Caco-2 (cell line): ENCODE data around the gene SYNJ1. TPM values are rescaled to one million over a fixed set of nuclear protein-coding genes. Genes with fewer than 3 reads are reported as not detected.

Source experiments
- BruUV-seq: library from RNA; stranded (reverse); fragments of 400-500 nt; replicated peaks from 2 replicates; lab custom pipeline; 2021; lab: Mats Ljungman, UMichigan
- CTCF ChIA-PET: fragments of 300-600 bp; sonication (Branson Sonifier 250); formaldehyde crosslinking; loops from one replicate; lab custom pipeline; 2022; ENCODE audit warnings: antibody characterized with exemption; lab: Charles Lee
- POLR2A ChIA-PET: fragments of 300-600 bp; sonication (Branson Sonifier 250); formaldehyde crosslinking; loops from one replicate; lab custom pipeline; 2022; ENCODE audit warnings: antibody characterized with exemption; lab: Charles Lee
- DNase-seq, 2 experiments: peaks; one replicate each; pipeline versions ENCODE4 v3.0.0 to v3.0.0-alpha.2; 2020 to 2022
- H3K27me3 ChIP-seq: replicated peaks from 2 replicates; pipeline ENCODE4 v1.6.0; 2011; ENCODE audit warnings: low read length; ENCODE audit not compliant: control insufficient read depth, insufficient read depth
- H3K36me3 ChIP-seq: 2 replicates; pipeline ENCODE4 v1.5.1; 2011; ENCODE audit warnings: low read length; ENCODE audit not compliant: control insufficient read depth, insufficient read depth
- H3K4me1 ChIP-seq: fragments of 250-450 bp; sonication (Bioruptor Pico); 2 replicates; pipeline ENCODE4 v1.5.1; 2020; ENCODE audit warnings: mild to moderate bottlenecking
- H3K4me3 ChIP-seq: 2 replicates; pipeline ENCODE4 v1.5.1; 2011; ENCODE audit warnings: low read depth, mild to moderate bottlenecking, control low read depth, low read length
- H3K9me3 ChIP-seq: fragments of 250-450 bp; sonication (Bioruptor Pico); 2 replicates; pipeline ENCODE4 v1.5.1; 2020; ENCODE audit warnings: mild to moderate bottlenecking, moderate library complexity
- H3K27ac Mint-ChIP-seq: one replicate; pipeline ENCODE4 v1.8.0; 2022; ENCODE audit warnings: mixed read lengths; ENCODE audit not compliant: unreplicated experiment
- H3K27me3 Mint-ChIP-seq: one replicate; pipeline ENCODE4 v1.8.0; 2022; ENCODE audit warnings: mixed read lengths; ENCODE audit not compliant: insufficient read depth, unreplicated experiment
- H3K36me3 Mint-ChIP-seq: one replicate; pipeline ENCODE4 v1.8.0; 2022; ENCODE audit warnings: mild to moderate bottlenecking, mixed read lengths; ENCODE audit not compliant: insufficient read depth, unreplicated experiment
- H3K4me1 Mint-ChIP-seq: one replicate; pipeline ENCODE4 v1.8.0; 2022; ENCODE audit warnings: low read depth, mixed read lengths; ENCODE audit not compliant: unreplicated experiment
- H3K4me3 Mint-ChIP-seq: one replicate; pipeline ENCODE4 v1.8.0; 2022; ENCODE audit warnings: mild to moderate bottlenecking, moderate library complexity, mixed read lengths; ENCODE audit not compliant: unreplicated experiment
- H3K9me3 Mint-ChIP-seq: one replicate; pipeline ENCODE4 v1.8.0; 2022; ENCODE audit warnings: mixed read lengths; ENCODE audit not compliant: unreplicated experiment
- CTCF ChIP-seq, 2 experiments: fragments of 200-600 bp in 1 of 2; IDR thresholded peaks; 1 replicate in 1 of 2; 2 replicates in 1 of 2; pipeline versions ENCODE4 v1.5.1 to v1.8.0; 2011 to 2022; ENCODE audit warnings: antibody characterized with exemption in 1 of 2, control low read depth in 1 of 2, inconsistent platforms in 1 of 2, low read depth in 1 of 2, low read length in 1 of 2, mild to moderate bottlenecking in 1 of 2, moderate library complexity in 1 of 2; ENCODE audit not compliant: insufficient read depth in 1 of 2, severe bottlenecking in 1 of 2, unreplicated experiment in 1 of 2
- intact Hi-C: fragments of 100-400 bp; cut with micrococcal nuclease; formaldehyde crosslinking; loops from one replicate; pipeline ENCODE4 v1.10.0; 2022; ENCODE audit not compliant: unreplicated experiment
- total RNA-seq: library from RNA; stranded (reverse); gene quantifications from 2 replicates; pipeline ENCODE4 v1.2.3, GENCODE V29; 2022

SYNJ1 gene
- total RNA-seq, 1 experiment from 2014 or later: 8.3 TPM

DNA sequence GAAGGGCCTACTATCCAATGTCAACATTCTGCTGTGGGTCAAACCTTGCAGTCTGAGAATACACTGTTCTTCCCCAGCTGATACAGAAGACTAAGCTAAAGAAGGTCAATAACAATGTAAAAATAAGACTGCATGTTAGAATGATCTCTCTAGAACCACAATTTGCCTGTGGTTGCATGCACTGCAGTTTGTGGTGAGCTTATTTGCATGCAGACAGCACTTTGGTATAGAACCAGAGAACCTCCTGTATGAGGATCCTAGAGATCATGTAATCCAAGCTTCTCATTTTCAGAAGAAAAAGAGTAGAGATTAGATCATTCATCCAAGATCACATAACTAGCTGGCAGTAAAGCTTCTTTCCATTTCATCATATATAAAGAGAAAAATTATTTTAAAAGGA is 15.8 kb downstream of the SYNJ1 start:
- intact Hi-C loops: no loop called here
- H3K36me3 Mint-ChIP-seq: no peaks in the 10 kb centered on the region
- ChIA-PET POLR2A (interaction anchor here (0.7 kb wide), 1 partner anchor 405 kb away, joined by 4 read pairs; no protein-coding TSS in a partner anchor), CTCF (no interaction called here)
- no peaks in the 10 kb centered on the region for H3K36me3 ChIP-seq
- H3K9me3 Mint-ChIP-seq: no peaks in the 10 kb centered on the region
- no peak overlapping the region for H3K4me3 Mint-ChIP-seq
- H3K9me3 ChIP-seq: no peaks in the 10 kb centered on the region
- H3K4me1 Mint-ChIP-seq: no peaks in the 10 kb centered on the region
- no peak overlapping the region for H3K27ac Mint-ChIP-seq
- H3K27me3 Mint-ChIP-seq: no peaks in the 10 kb centered on the region
- no peaks in the 10 kb centered on the region for H3K4me1 ChIP-seq
- no peaks in the 10 kb centered on the region for H3K27me3 ChIP-seq
- no TSS peak for BruUV-seq
- no peak for TF ChIP-seq CTCF (IDR thresholded peaks at IDR 0.05; ENCODE audit: insufficient read depth in 1 of 2, low read depth in 1 of 2, low read length in 1 of 2, severe bottlenecking in 1 of 2, unreplicated experiment in 1 of 2)
- DNase-seq: no peak
- no peak overlapping the region for H3K4me3 ChIP-seq

DNA sequence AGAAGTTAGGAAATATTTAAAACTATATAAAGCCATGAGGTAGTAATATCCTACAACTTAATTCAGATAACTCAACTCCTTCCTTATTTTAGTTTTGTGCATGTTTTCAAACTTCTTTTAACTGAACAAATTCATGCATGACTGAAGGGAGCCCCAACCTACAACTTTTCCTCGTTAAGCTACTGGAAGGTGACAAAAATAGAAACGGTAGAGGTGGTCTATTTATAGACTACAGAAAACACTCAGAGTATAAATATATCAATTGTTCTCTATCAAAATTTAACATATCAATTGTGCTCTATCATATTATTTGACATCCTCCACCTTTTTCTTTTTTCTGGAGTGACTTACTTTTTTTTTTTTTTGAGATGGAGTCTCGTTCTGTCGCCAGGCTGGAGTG is 16.8 kb downstream of the SYNJ1 start:
- intact Hi-C loops: no loop called here
- BruUV-seq: no TSS peak
- DNase-seq: no peak
- Histone ChIP-seq H3K36me3 (no peaks in the 10 kb centered on the region), H3K27me3 (no peaks in the 10 kb centered on the region), H3K4me1 (no peaks in the 10 kb centered on the region; the same call in 1 of the 2 replicates), H3K9me3 (no peaks in the 10 kb centered on the region), H3K4me3 (no peak overlapping the region)
- Mint-ChIP-seq H3K36me3 (no peaks in the 10 kb centered on the region), H3K4me3 (no peak overlapping the region), H3K9me3 (no peaks in the 10 kb centered on the region), H3K4me1 (peaks cover 3% of the 10 kb centered on the region), H3K27me3 (no peaks in the 10 kb centered on the region), H3K27ac (no peak overlapping the region)
- ChIA-PET POLR2A (no interaction called here), CTCF (no interaction called here)
- TF ChIP-seq CTCF (IDR thresholded peaks at IDR 0.05; ENCODE audit: insufficient read depth in 1 of 2, low read depth in 1 of 2, low read length in 1 of 2, severe bottlenecking in 1 of 2, unreplicated experiment in 1 of 2): no peak

- Mint-ChIP-seq H3K9me3 (no peaks in the 10 kb centered on the region), H3K27ac (no peak overlapping the region), H3K27me3 (no peaks in the 10 kb centered on the region), H3K4me3 (no peak overlapping the region), H3K4me1 (peaks cover 5% of the 10 kb centered on the region), H3K36me3 (no peaks in the 10 kb centered on the region)
- BruUV-seq: no TSS peak
- Histone ChIP-seq H3K4me3 (no peak overlapping the region), H3K9me3 (no peaks in the 10 kb centered on the region), H3K36me3 (no peaks in the 10 kb centered on the region), H3K4me1 (peaks cover 5% of the 10 kb centered on the region), H3K27me3 (no peaks in the 10 kb centered on the region)
- no peak for TF ChIP-seq CTCF (IDR thresholded peaks at IDR 0.05; ENCODE audit: insufficient read depth in 1 of 2, low read depth in 1 of 2, low read length in 1 of 2, severe bottlenecking in 1 of 2, unreplicated experiment in 1 of 2)
- ChIA-PET CTCF (no interaction called here), POLR2A (no interaction called here)
- DNase-seq: no peak
- intact Hi-C loops: no loop called here
Observed at GRCh38 chr21:32710069-32710784, 17.6 kb downstream of the SYNJ1 start.
